Tibial nerve (tissue), 4 donors: Measurements from ENCODE around the gene CXorf49B.
"Not testable (repeated sequence)": the region's sequence is repeated elsewhere in the genome, so short reads cannot be mapped to it uniquely, and the experiment has no call there.

Experiments
- EP300 ChIP-seq, 2 donors: sonication (generic); formaldehyde crosslinking; IDR thresholded peaks; one replicate each; pipeline ENCODE4 v1.6.1; 2017; ENCODE audit warnings: antibody characterized with exemption in 2 of 2, mild to moderate bottlenecking in 1 of 2
- POLR2A ChIP-seq, 2 donors: fragments of 450-650 bp; IDR thresholded peaks; one replicate each; pipeline ENCODE4 v1.6.1; 2017; ENCODE audit warnings: antibody characterized with exemption in 2 of 2, mild to moderate bottlenecking in 2 of 2, moderate library complexity in 2 of 2
- TF ChIP-seq, protein P1 (sequence below), 5 experiments: fragments of 200-600 bp in 3 of 5; fragments of 450-650 bp in 2 of 5; sonication (generic) in 3 of 5; IDR thresholded peaks; one replicate each; pipeline ENCODE4 v1.5.1; 2016 to 2019; ENCODE audit warnings: antibody characterized with exemption in 5 of 5, mild to moderate bottlenecking in 3 of 5, moderate library complexity in 2 of 5

DNA sequence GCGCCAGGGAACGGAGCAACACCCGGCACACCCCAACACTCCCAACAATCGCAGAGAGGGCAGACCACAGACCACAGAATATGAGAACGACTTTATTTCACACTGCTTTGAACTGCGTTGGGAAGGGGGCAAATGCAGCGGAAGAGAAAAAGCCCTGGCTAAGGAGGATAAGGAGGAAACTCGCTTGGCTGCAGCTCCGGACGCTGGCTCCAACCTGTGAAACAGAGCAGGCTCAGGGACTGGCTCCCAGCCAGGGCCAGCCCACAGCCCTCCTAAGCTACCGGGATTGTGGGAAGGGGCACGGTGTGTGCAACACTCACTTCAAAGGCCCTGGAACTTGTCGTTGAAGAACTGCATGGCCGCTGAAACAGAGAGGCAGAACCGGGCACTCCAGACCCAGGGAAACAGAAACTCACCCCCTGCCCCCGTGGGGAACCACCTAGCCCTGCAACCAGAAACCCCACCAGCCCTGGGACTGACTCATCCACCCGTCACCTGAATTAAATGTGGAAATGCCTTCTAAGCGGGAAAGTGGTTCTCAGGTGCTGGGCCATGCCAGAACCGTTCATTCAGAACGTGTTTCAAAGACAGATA, 2.4 kb upstream of the CXorf49B start:
- TF ChIP-seq, protein P1, sequence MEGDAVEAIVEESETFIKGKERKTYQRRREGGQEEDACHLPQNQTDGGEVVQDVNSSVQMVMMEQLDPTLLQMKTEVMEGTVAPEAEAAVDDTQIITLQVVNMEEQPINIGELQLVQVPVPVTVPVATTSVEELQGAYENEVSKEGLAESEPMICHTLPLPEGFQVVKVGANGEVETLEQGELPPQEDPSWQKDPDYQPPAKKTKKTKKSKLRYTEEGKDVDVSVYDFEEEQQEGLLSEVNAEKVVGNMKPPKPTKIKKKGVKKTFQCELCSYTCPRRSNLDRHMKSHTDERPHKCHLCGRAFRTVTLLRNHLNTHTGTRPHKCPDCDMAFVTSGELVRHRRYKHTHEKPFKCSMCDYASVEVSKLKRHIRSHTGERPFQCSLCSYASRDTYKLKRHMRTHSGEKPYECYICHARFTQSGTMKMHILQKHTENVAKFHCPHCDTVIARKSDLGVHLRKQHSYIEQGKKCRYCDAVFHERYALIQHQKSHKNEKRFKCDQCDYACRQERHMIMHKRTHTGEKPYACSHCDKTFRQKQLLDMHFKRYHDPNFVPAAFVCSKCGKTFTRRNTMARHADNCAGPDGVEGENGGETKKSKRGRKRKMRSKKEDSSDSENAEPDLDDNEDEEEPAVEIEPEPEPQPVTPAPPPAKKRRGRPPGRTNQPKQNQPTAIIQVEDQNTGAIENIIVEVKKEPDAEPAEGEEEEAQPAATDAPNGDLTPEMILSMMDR (IDR thresholded peaks at IDR 0.05), result not testable (repeated sequence)
- not testable (repeated sequence) for TF ChIP-seq POLR2A, EP300 (IDR thresholded peaks at IDR 0.05)
